A673 (cell line): Measurements from ENCODE around the gene TEX53. TPM values are rescaled to one million over a fixed set of nuclear protein-coding genes. Genes with fewer than 3 reads are reported as not detected.

ENCODE experiments used
- BruUV-seq: library from RNA; stranded (reverse); fragments of 400-500 nt; replicated peaks from 2 replicates; lab custom pipeline; 2021; lab: Mats Ljungman, UMichigan
- CTCF ChIA-PET: fragments of 300-600 bp; sonication (Branson Sonifier 250); formaldehyde crosslinking; loops from one replicate; lab custom pipeline; 2022; ENCODE audit warnings: antibody characterized with exemption; lab: Charles Lee
- POLR2A ChIA-PET: fragments of 300-600 bp; sonication (Branson Sonifier 250); formaldehyde crosslinking; loops from one replicate; lab custom pipeline; 2022; ENCODE audit warnings: antibody characterized with exemption; ENCODE audit not compliant: low non-redundant PET; lab: Charles Lee
- DNase-seq: peaks from one replicate; pipeline ENCODE4 v3.0.0-alpha.2; 2015; ENCODE audit warnings: low spot score
- H3K27ac ChIP-seq: fragments of 200-600 bp; sonication (generic); 2 replicates; pipeline ENCODE4 v1.5.1; 2016; ENCODE audit warnings: mixed run types, low read depth, mild to moderate bottlenecking, mixed read lengths, antibody characterized with exemption, low read length; ENCODE audit not compliant: poor library complexity, severe bottlenecking
- H3K27me3 ChIP-seq: fragments of 200-600 bp; sonication (generic); replicated peaks from 2 replicates; pipeline ENCODE4 v1.6.1; 2017; ENCODE audit warnings: mixed run types, low read depth, mild to moderate bottlenecking, mixed read lengths, antibody characterized with exemption, low read length; ENCODE audit not compliant: insufficient read depth, poor library complexity
- H3K36me3 ChIP-seq: fragments of 200-600 bp; sonication (generic); 2 replicates; pipeline ENCODE4 v1.6.1; 2016; ENCODE audit warnings: mixed run types, mild to moderate bottlenecking, mixed read lengths, antibody characterized with exemption, low read length; ENCODE audit not compliant: insufficient read depth, poor library complexity, severe bottlenecking
- H3K4me1 ChIP-seq: fragments of 200-600 bp; sonication (generic); 2 replicates; pipeline ENCODE4 v1.6.1; 2017; ENCODE audit warnings: mixed run types, mild to moderate bottlenecking, mixed read lengths, antibody characterized with exemption, low read length; ENCODE audit not compliant: insufficient read depth, poor library complexity, severe bottlenecking
- H3K4me3 ChIP-seq: fragments of 200-600 bp; sonication (generic); 2 replicates; pipeline ENCODE4 v1.5.1; 2016; ENCODE audit warnings: low read depth, mixed run types, mild to moderate bottlenecking, mixed read lengths, low read length; ENCODE audit not compliant: poor library complexity, severe bottlenecking
- H3K9me3 ChIP-seq: fragments of 200-600 bp; sonication (generic); 2 replicates; pipeline ENCODE4 v1.6.1; 2016; ENCODE audit warnings: mixed run types, low read depth, mild to moderate bottlenecking, mixed read lengths, antibody characterized with exemption, low read length; ENCODE audit not compliant: poor library complexity, severe bottlenecking
- CTCF ChIP-seq: fragments of 300-800, 200-600 bp; sonication (generic); conservative IDR thresholded peaks from 2 replicates; pipeline ENCODE4 v1.5.1; 2017; ENCODE audit warnings: low read depth, mild to moderate bottlenecking, antibody characterized with exemption, low read length, moderate library complexity, mixed read lengths
- EZH2 ChIP-seq: fragments of 200-600 bp; sonication (generic); IDR thresholded peaks from 2 replicates; pipeline ENCODE4 v1.6.1; 2017; ENCODE audit warnings: borderline replicate concordance, low read depth, mild to moderate bottlenecking, mixed read lengths, antibody characterized with exemption, low read length; ENCODE audit not compliant: poor library complexity, severe bottlenecking
- intact Hi-C: fragments of 100-400 bp; cut with micrococcal nuclease; formaldehyde crosslinking; loops from one replicate; pipeline ENCODE4 v1.10.0; 2022; ENCODE audit not compliant: unreplicated experiment
- total RNA-seq: library from RNA; stranded (reverse); gene quantifications from 2 replicates; pipeline ENCODE4 v1.2.3, GENCODE V29; 2021

Gene TEX53
- total RNA-seq, 1 experiment from 2014 or later = not detected

GRCh38 chr9:114613087-114613486 is 44.5 kb downstream of the TEX53 start:
- Histone ChIP-seq H3K36me3 (peaks cover 7% of the 10 kb centered on the region), H3K9me3 (no peaks in the 10 kb centered on the region), H3K27ac (no peak overlapping the region), H3K4me1 (peaks cover 9% of the 10 kb centered on the region), H3K4me3 (no peak overlapping the region), H3K27me3 (no peaks in the 10 kb centered on the region)
- TF ChIP-seq EZH2 = no peak
- TF ChIP-seq CTCF = no peak
- ChIA-PET POLR2A (no interaction called here), CTCF (no interaction called here)
- no peak for DNase-seq
- BruUV-seq = TSS peak; percentile 26
- intact Hi-C loops = no loop called here

- no peak for TF ChIP-seq EZH2
- TF ChIP-seq CTCF = no peak
- CTCF ChIA-PET = interaction anchor here (0.5 to 0.7 kb wide), 2 partner anchors 8 to 18 kb away, joined by 3 to 4 read pairs; no protein-coding TSS in a partner anchor
- POLR2A ChIA-PET = no interaction called here
- no TSS peak for BruUV-seq
- no peak for DNase-seq
- H3K4me3 ChIP-seq = peak overlapping the region; percentile 60
- H3K27ac ChIP-seq = peak overlapping the region; percentile 78
- peaks cover 5% of the 10 kb centered on the region for H3K36me3 ChIP-seq
- peaks cover 9% of the 10 kb centered on the region for H3K4me1 ChIP-seq
- intact Hi-C loops = no loop called here
- no peaks in the 10 kb centered on the region for H3K27me3 ChIP-seq
- H3K9me3 ChIP-seq = no peaks in the 10 kb centered on the region
Measured at GRCh38 chr9:114612272-114612923, 45.2 kb downstream of the TEX53 start.

- Histone ChIP-seq H3K4me1 (peaks cover 9% of the 10 kb centered on the region), H3K36me3 (no peaks in the 10 kb centered on the region), H3K4me3 (peak overlapping the region; percentile 60), H3K27me3 (no peaks in the 10 kb centered on the region), H3K9me3 (no peaks in the 10 kb centered on the region), H3K27ac (peak overlapping the region; percentile 78)
- CTCF ChIA-PET = interaction anchor here (0.7 kb wide), 1 partner anchor 9 kb away, joined by 3 read pairs; no protein-coding TSS in a partner anchor
- POLR2A ChIA-PET = no interaction called here
- intact Hi-C loops = no loop called here
- TF ChIP-seq EZH2 = no peak
- no peak for TF ChIP-seq CTCF
- peak; percentile 60 for DNase-seq
- BruUV-seq = no TSS peak
Measured at GRCh38 chr9:114611516-114612271, 45.9 kb downstream of the TEX53 start.
